Measurements from ENCODE around the gene BIN1. TPM values are rescaled to one million over a fixed set of nuclear protein-coding genes. Genes with fewer than 3 reads are reported as not detected.

BIN1 gene
- total and polyA plus RNA-seq, 2 of the 4 experiments (the other 2 are of a cell fraction) = 18.1 to 25.7 TPM

DNA sequence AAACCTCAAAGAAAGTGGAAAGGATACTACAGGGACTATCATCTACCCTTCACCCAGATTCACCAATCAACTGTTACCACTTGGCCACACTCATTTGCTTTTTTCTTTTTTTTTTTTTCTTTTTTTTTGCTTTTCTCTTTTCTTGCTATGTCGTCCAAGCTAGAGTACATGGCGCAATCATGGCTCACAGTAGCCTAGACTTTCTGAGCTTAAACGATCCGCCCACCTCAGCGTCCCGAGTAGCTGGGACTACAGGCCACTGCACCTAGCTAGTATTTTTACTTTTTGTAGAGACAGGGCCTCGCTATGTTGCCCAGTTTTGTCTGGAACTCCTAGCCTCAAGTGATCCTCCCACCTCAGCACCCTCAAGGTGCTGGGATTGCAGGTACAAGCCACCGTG lies 24.0 kb downstream of the BIN1 start:
- dilution Hi-C loops (cut with HindIII; ENCODE audit: low sequenced_read_pairs, unreplicated experiment) (no loop called here), in situ Hi-C loops (cut with MboI; ENCODE audit: low sequenced_read_pairs) (no loop called here), intact Hi-C loops (cut with micrococcal nuclease) (loop anchor here (5.0 kb wide), 2 partner anchors 64 to 209 kb away; partner anchors contain the start of gene ERCC3)
- Histone ChIP-seq H3K9me1 (ENCODE audit: insufficient read depth, low read length) (peaks cover 22% of the 10 kb centered on the region), H3K4me2 (ENCODE audit: low read depth, low read length) (no peak overlapping the region), H4K91ac (ENCODE audit: insufficient read depth, low read depth, low read length) (peak overlapping the region; percentile 23; the same call in 1 of the 2 replicates), H3K79me1 (ENCODE audit: low read depth in 1 of 2, low read length in 2 of 2) (peaks cover 23 to 80% of the 10 kb centered on the region in 2 experiments; a peak in 3 of 4 replicates), H3K23ac (ENCODE audit: low read depth, low read length) (no peak overlapping the region), H3K4ac (ENCODE audit: low read depth, low read length) (peak overlapping the region; percentile 34; the same call in 1 of the 2 replicates), H3K56ac (ENCODE audit: extremely low read depth, insufficient read depth, low read length) (peak overlapping the region; percentile 47; the same call in 1 of the 2 replicates), H4K5ac (ENCODE audit: low read depth, low read length) (peak overlapping the region; percentile 47; the same call in 1 of the 2 replicates), H3K4me1 (ENCODE audit: control insufficient read depth, insufficient read depth, low read length) (peaks cover 62% of the 10 kb centered on the region), H2AK5ac (ENCODE audit: low read depth, low read length) (peak overlapping the region; percentile 93), H3K27ac (ENCODE audit: insufficient read depth, low read length) (peak overlapping the region; percentile 54; the same call in 1 of the 2 replicates), H3K9me3 (ENCODE audit: control insufficient read depth, insufficient read depth, low read length) (no peaks in the 10 kb centered on the region), H2BK15ac (ENCODE audit: low read depth, low read length) (no peak overlapping the region), H2BK120ac (ENCODE audit: low read depth, low read length) (peak overlapping the region; percentile 44), H3K4me3 (ENCODE audit: insufficient read depth, low read depth, low read length) (no peak overlapping the region), H3K18ac (ENCODE audit: low read depth, low read length) (peak overlapping the region; percentile 38), H4K8ac (ENCODE audit: low read depth in 2 of 2, low read length in 2 of 2) (no peak overlapping the region; a peak in 1 of 4 replicates), H3K27me3 (ENCODE audit: control insufficient read depth, insufficient read depth, low read length) (no peaks in the 10 kb centered on the region), H2BK5ac (ENCODE audit: low read depth, low read length, poor library complexity, severe bottlenecking) (peak overlapping the region; percentile 76), H4K20me1 (ENCODE audit: insufficient read depth, low read length) (peaks cover 44% of the 10 kb centered on the region; the same call in 1 of the 2 replicates), H3K9ac (ENCODE audit: low read depth, low read length) (no peak overlapping the region), H2AK9ac (replicated peaks; ENCODE audit: low read depth, low read length, poor library complexity) (no peak overlapping the region), H2BK20ac (ENCODE audit: low read depth, low read length) (no peak overlapping the region; the same call in 1 of the 2 replicates), H2AFZ (replicated peaks; ENCODE audit: low read length, poor library complexity) (no peak overlapping the region), H3K14ac (replicated peaks; ENCODE audit: low read depth, low read length) (peak overlapping the region; percentile 50; the same call in 1 of the 2 replicates), H3K36me3 (ENCODE audit: control insufficient read depth, insufficient read depth, low read length) (no peaks in the 10 kb centered on the region)
- CTCF ChIA-PET = interaction anchor here (1.7 kb wide), 1 partner anchor 15 kb away, joined by 4 read pairs; no protein-coding TSS in a partner anchor
- DNase-seq (peak; percentile 35), ATAC-seq (ENCODE audit: low read depth) (no peak)
- 70% methylated on average over 4 of the region's 8 CpGs; no CpG with 5 or more reads in 1 of the 2 experiments for WGBS, 2 experiments (ENCODE audit: extremely low coverage in 2 of 2, insufficient read length in 1 of 2)
- POLR2A ChIA-PET (ENCODE audit: unreplicated experiment) = no interaction called here
- TF ChIP-seq CEBPB (IDR thresholded peaks at IDR 0.05; ENCODE audit: low read depth, low read length) (peak; percentile 79), RCOR1 (IDR thresholded peaks at IDR 0.05; ENCODE audit: insufficient replicate concordance, low read length) (no peak)
- no TSS peak for BruUV-seq (replicated peaks)

All from IMR-90 (cell line).